HG03558 (cell line): Measurements from ENCODE around the gene EDN2.

Source experiments
- ATAC-seq: cut with Tn5 transposase; IDR thresholded peaks from one replicate; pipeline ENCODE4 v1.9.1; 2021; ENCODE audit warnings: moderate number of reproducible peaks; ENCODE audit not compliant: unreplicated experiment; ENCODE audit errors: extremely low read depth

Gene EDN2

GRCh38 chr1:41484402-41485241 is at the start of gene EDN2:
Gene EDN2 (minus strand): TSS chr1:41484683. CDS start chr1:41484601, 82 bp downstream.
- ATAC-seq, result no peak

GRCh38 chr1:41533731-41534080 is 49.2 kb upstream of the EDN2 start:
- ATAC-seq, result no peak

- no peak for ATAC-seq
Observed at GRCh38 chr1:41533016-41533730, 48.7 kb upstream of the EDN2 start.

GRCh38 chr1:41532206-41532975 is 47.9 kb upstream of the EDN2 start:
- no peak for ATAC-seq

GRCh38 chr1:41530411-41530810 is 45.9 kb upstream of the EDN2 start:
- ATAC-seq, result no peak

- no peak for ATAC-seq
Observed at GRCh38 chr1:41529621-41530395, 45.3 kb upstream of the EDN2 start.

GRCh38 chr1:41528726-41529605 is 44.5 kb upstream of the EDN2 start:
- no peak for ATAC-seq

GRCh38 chr1:41528106-41528505 is 43.6 kb upstream of the EDN2 start:
- no peak for ATAC-seq

- no peak for ATAC-seq
Observed at GRCh38 chr1:41526956-41527561, 42.6 kb upstream of the EDN2 start.

- no peak for ATAC-seq
Observed at GRCh38 chr1:41525891-41526587, 41.6 kb upstream of the EDN2 start.

- no peak for ATAC-seq
Observed at GRCh38 chr1:41524676-41525675, 40.5 kb upstream of the EDN2 start.

GRCh38 chr1:41523949-41524675 is 39.6 kb upstream of the EDN2 start:
- no peak for ATAC-seq

- ATAC-seq, result no peak
Observed at GRCh38 chr1:41523071-41523470, 38.6 kb upstream of the EDN2 start.

GRCh38 chr1:41521766-41522165 is 37.3 kb upstream of the EDN2 start:
- ATAC-seq, result no peak

GRCh38 chr1:41520951-41521752 is 36.7 kb upstream of the EDN2 start:
- no peak for ATAC-seq

- ATAC-seq, result no peak
Observed at GRCh38 chr1:41519667-41520066, 35.2 kb upstream of the EDN2 start.
